GM21576 (cell line): ENCODE measurements around the gene NYAP2.

Experiments
- ATAC-seq: cut with Tn5 transposase; IDR thresholded peaks from one replicate; pipeline ENCODE4 v1.9.1; 2021; ENCODE audit warnings: mild to moderate bottlenecking, moderate library complexity; ENCODE audit not compliant: unreplicated experiment

NYAP2 gene

GRCh38 chr2:225536036-225536435 is 136.5 kb downstream of the NYAP2 start:
- no peak for ATAC-seq

DNA sequence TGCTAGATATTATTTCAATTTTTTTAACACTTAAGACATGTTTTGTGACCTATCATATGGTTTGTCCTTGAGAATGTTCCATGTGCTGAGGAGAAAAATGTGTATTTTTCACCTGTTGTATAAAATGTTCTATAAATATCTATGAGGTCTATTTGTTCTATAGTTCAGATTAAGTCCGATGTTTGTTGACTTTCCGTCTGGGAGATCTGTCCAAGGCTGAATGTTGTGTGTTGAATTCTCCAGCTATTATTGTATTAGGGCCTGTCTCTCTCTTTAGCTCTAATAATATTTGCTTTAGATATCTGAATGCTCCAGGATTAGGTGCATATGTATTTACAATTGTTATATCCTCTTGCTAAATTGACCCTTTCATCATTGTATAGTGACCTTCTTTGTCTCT is 144.1 kb downstream of the NYAP2 start:
- ATAC-seq = no peak

DNA sequence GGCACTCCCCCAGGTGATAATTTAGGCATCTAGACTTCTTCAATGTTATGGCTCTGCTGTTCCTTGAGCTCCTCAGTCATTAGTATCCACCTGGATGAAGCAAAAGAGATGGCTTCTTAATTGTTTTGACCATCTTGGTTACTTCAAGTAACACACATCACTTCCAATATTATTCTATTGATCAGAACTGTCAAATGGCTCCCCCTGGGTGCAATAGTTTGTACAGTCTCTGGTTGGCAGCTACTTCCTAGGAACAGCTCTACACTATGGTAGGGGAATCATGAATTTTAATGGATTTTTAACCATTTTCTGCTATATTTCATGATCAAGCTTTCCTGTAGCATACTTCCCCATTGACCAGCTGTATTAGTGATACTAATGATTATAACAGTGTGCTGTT is 157.0 kb downstream of the NYAP2 start:
- ATAC-seq = no peak

GRCh38 chr2:225558399-225559071 is 159.0 kb downstream of the NYAP2 start:
- no peak for ATAC-seq

GRCh38 chr2:225559072-225559415 is 159.5 kb downstream of the NYAP2 start:
- ATAC-seq = no peak

- no peak for ATAC-seq
Observed at GRCh38 chr2:225566798-225567197, 167.3 kb downstream of the NYAP2 start.

DNA sequence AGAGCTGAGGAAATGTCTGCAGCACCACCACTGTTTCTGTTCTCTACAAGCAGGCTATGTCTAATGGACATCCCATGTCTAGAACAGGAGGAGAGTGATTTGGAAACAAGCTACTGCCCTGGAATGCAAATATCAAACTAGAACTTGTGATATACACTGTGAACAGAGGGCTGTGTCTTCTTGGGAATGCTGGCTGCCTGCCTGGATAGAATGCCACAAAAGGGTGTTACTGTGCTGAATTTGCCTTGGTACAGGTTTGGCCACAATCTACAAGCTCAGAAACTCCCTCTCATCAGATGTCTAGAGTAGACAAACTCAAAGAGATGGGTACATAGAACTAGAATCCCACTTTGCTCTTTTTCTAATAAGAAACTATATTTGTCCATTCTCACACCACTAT is 170.5 kb downstream of the NYAP2 start:
- ATAC-seq = no peak

DNA sequence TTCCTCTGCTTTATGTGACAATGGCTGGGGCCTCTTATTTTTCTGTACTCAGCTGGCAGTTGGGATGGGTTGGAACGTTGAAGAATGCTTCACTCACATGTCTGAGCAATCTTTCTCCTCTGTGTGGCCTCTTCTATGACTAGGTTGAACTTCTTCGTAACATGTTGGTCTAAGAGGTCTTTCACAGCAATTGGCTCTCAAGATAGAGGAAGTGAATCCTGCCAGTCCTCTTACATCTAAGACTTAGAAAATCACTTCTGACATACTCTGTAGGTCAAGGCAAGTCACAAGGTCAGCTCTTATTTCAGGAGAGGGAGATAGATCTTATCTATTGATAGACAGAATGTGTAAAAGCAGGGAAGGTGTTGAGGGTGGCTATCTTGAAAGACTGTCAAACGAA is 174.1 kb downstream of the NYAP2 start:
- ATAC-seq = no peak

- ATAC-seq = no peak
Observed at GRCh38 chr2:225574582-225575138, 175.2 kb downstream of the NYAP2 start.

- ATAC-seq = no peak
Observed at GRCh38 chr2:225581135-225581534, 181.6 kb downstream of the NYAP2 start.

GRCh38 chr2:225581906-225582305 is 182.4 kb downstream of the NYAP2 start:
- ATAC-seq = no peak

GRCh38 chr2:225582355-225583116 is 183.0 kb downstream of the NYAP2 start:
- ATAC-seq = no peak

GRCh38 chr2:225584796-225585195 is 185.3 kb downstream of the NYAP2 start:
- no peak for ATAC-seq

DNA sequence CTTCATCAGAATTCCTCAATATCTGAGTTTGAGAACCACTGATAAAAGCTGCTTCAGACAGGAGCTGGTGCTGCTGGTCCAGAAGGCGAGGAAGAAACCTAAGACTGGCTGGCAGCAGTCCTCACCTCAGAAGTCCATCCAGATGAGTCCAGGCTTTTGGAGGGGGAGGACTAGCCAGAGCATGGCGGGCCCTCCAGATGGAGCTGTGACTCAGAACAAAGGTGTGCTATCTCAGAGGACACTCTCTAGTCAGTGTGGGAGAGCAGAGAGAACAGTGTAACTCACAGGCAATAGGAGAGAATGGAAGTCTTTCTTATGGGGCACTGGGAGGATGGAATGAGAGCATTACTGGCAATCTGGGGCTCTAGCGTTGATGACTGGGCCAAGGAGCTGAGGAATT is 191.4 kb downstream of the NYAP2 start:
- ATAC-seq = no peak

- ATAC-seq = no peak
Observed at GRCh38 chr2:225597911-225598310, 198.4 kb downstream of the NYAP2 start.

- ATAC-seq = no peak
Observed at GRCh38 chr2:225598426-225598825, 198.9 kb downstream of the NYAP2 start.

- no peak for ATAC-seq
Observed at GRCh38 chr2:225598897-225599296, 199.4 kb downstream of the NYAP2 start.

- ATAC-seq = no peak
Observed at GRCh38 chr2:225599856-225600255, 200.3 kb downstream of the NYAP2 start.

- ATAC-seq = no peak
Observed at GRCh38 chr2:225600444-225600843, 200.9 kb downstream of the NYAP2 start.

GRCh38 chr2:225600865-225601264 is 201.4 kb downstream of the NYAP2 start:
- ATAC-seq = no peak

- ATAC-seq = no peak
Observed at GRCh38 chr2:225602205-225602604, 202.7 kb downstream of the NYAP2 start.

- ATAC-seq = no peak
Observed at GRCh38 chr2:225608136-225608535, 208.6 kb downstream of the NYAP2 start.
